Ovary (tissue), 3 donors: ENCODE results near the gene RAB3B.
"Not testable (repeated sequence)": the region's sequence is repeated elsewhere in the genome, so short reads cannot be mapped to it uniquely, and the experiment has no call there.

Source experiments
- EP300 ChIP-seq: sonication (generic); formaldehyde crosslinking; IDR thresholded peaks from one replicate; pipeline ENCODE4 v1.6.1; 2017; ENCODE audit warnings: antibody characterized with exemption
- POLR2A ChIP-seq: fragments of 450-650 bp; IDR thresholded peaks from one replicate; pipeline ENCODE4 v1.6.1; 2017; ENCODE audit warnings: antibody characterized with exemption, mild to moderate bottlenecking, moderate library complexity
- TF ChIP-seq, protein P1 (sequence below), 3 donors: fragments of 450-650 bp in 2 of 3; fragments of 200-600 bp in 1 of 3; IDR thresholded peaks; one replicate each; pipeline versions ENCODE4 v1.5.1 to v1.8.0; 2016 to 2022; ENCODE audit warnings: antibody characterized with exemption in 3 of 3, mild to moderate bottlenecking in 1 of 3
- donor health status: DM: no; HTN: no; CAD: no.

DNA sequence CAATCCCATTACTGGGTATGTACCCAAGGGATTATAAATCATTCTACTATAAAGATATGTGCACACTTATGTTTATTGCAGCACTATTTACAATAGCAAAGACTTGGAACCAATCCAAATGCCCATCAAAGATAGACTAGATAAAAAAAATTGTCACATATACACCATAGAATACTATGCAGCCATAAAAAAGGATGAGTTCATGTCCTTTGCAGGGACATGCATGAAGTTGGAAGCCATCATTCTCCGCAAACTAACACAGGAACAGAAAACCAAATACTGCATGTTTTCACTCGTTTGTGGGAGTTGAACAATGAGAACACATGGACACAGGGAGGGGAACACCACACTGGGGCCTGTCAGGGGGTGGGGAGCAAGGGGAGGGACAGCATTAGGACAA is 95.8 kb downstream of the RAB3B start:
- TF ChIP-seq, protein P1, sequence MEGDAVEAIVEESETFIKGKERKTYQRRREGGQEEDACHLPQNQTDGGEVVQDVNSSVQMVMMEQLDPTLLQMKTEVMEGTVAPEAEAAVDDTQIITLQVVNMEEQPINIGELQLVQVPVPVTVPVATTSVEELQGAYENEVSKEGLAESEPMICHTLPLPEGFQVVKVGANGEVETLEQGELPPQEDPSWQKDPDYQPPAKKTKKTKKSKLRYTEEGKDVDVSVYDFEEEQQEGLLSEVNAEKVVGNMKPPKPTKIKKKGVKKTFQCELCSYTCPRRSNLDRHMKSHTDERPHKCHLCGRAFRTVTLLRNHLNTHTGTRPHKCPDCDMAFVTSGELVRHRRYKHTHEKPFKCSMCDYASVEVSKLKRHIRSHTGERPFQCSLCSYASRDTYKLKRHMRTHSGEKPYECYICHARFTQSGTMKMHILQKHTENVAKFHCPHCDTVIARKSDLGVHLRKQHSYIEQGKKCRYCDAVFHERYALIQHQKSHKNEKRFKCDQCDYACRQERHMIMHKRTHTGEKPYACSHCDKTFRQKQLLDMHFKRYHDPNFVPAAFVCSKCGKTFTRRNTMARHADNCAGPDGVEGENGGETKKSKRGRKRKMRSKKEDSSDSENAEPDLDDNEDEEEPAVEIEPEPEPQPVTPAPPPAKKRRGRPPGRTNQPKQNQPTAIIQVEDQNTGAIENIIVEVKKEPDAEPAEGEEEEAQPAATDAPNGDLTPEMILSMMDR (IDR thresholded peaks at IDR 0.05): not testable (repeated sequence)
- not testable (repeated sequence) for TF ChIP-seq POLR2A, EP300
